ENCODE measurements around the gene FILIP1.

FILIP1 gene

GRCh38 chr6:75409928-75410327, 83.7 kb downstream of the FILIP1 start:
- CTCF ChIA-PET: no interaction called here
- Mint-ChIP-seq H3K4me1 (no peaks in the 10 kb centered on the region), H3K27ac (no peak overlapping the region), H3K27me3 (peaks cover 4% of the 10 kb centered on the region), H3K4me3 (no peak overlapping the region), H3K36me3 (no peaks in the 10 kb centered on the region), H3K9me3 (peaks cover 4% of the 10 kb centered on the region)
- no peak for DNase-seq

GRCh38 chr6:75409286-75409685, 84.3 kb downstream of the FILIP1 start:
- no peaks in the 10 kb centered on the region for H3K4me1 Mint-ChIP-seq
- peaks cover 4% of the 10 kb centered on the region for H3K9me3 Mint-ChIP-seq
- no peaks in the 10 kb centered on the region for H3K36me3 Mint-ChIP-seq
- no peak overlapping the region for H3K4me3 Mint-ChIP-seq
- DNase-seq: no peak
- no peaks in the 10 kb centered on the region for H3K27me3 Mint-ChIP-seq
- CTCF ChIA-PET: no interaction called here
- no peak overlapping the region for H3K27ac Mint-ChIP-seq

- DNase-seq: no peak
- CTCF ChIA-PET: no interaction called here
- Mint-ChIP-seq H3K36me3 (no peaks in the 10 kb centered on the region), H3K4me1 (no peaks in the 10 kb centered on the region), H3K27ac (no peak overlapping the region), H3K9me3 (no peaks in the 10 kb centered on the region), H3K27me3 (peaks cover 4% of the 10 kb centered on the region), H3K4me3 (no peak overlapping the region)
Observed at GRCh38 chr6:75403563-75404080, 90.0 kb downstream of the FILIP1 start.

GRCh38 chr6:75402296-75402695, 91.3 kb downstream of the FILIP1 start:
- Mint-ChIP-seq H3K4me3 (no peak overlapping the region), H3K36me3 (no peaks in the 10 kb centered on the region), H3K27ac (no peak overlapping the region), H3K27me3 (peaks cover 4% of the 10 kb centered on the region), H3K9me3 (no peaks in the 10 kb centered on the region), H3K4me1 (no peaks in the 10 kb centered on the region)
- CTCF ChIA-PET: no interaction called here
- DNase-seq: no peak

- Mint-ChIP-seq H3K9me3 (no peaks in the 10 kb centered on the region), H3K27me3 (peaks cover 4% of the 10 kb centered on the region), H3K4me3 (no peak overlapping the region), H3K4me1 (no peaks in the 10 kb centered on the region), H3K27ac (no peak overlapping the region), H3K36me3 (no peaks in the 10 kb centered on the region)
- DNase-seq: no peak
- CTCF ChIA-PET: no interaction called here
Observed at GRCh38 chr6:75397656-75398465, 95.7 kb downstream of the FILIP1 start.

- no peak overlapping the region for H3K4me3 Mint-ChIP-seq
- no peaks in the 10 kb centered on the region for H3K4me1 Mint-ChIP-seq
- no peaks in the 10 kb centered on the region for H3K9me3 Mint-ChIP-seq
- no peak overlapping the region for H3K27ac Mint-ChIP-seq
- no peak for DNase-seq
- CTCF ChIA-PET: interaction anchor here (0.6 kb wide), 1 partner anchor 86 kb away, joined by 3 read pairs; no protein-coding TSS in a partner anchor
- peaks cover 4% of the 10 kb centered on the region for H3K27me3 Mint-ChIP-seq
- no peaks in the 10 kb centered on the region for H3K36me3 Mint-ChIP-seq
Observed at GRCh38 chr6:75397171-75397570, 96.4 kb downstream of the FILIP1 start.

GRCh38 chr6:75396005-75396800, 97.4 kb downstream of the FILIP1 start:
- Mint-ChIP-seq H3K36me3 (no peaks in the 10 kb centered on the region), H3K4me1 (no peaks in the 10 kb centered on the region), H3K27ac (no peak overlapping the region), H3K27me3 (peaks cover 3% of the 10 kb centered on the region), H3K9me3 (no peaks in the 10 kb centered on the region), H3K4me3 (no peak overlapping the region)
- CTCF ChIA-PET: interaction anchor here (0.6 kb wide), 1 partner anchor 85 kb away, joined by 3 read pairs; no protein-coding TSS in a partner anchor
- DNase-seq: no peak

- Mint-ChIP-seq H3K4me1 (no peaks in the 10 kb centered on the region), H3K36me3 (no peaks in the 10 kb centered on the region), H3K9me3 (no peaks in the 10 kb centered on the region), H3K4me3 (no peak overlapping the region), H3K27me3 (no peaks in the 10 kb centered on the region), H3K27ac (no peak overlapping the region)
- CTCF ChIA-PET: no interaction called here
- no peak for DNase-seq
Observed at GRCh38 chr6:75393806-75394205, 99.8 kb downstream of the FILIP1 start.

GRCh38 chr6:75391276-75391675, 102.3 kb downstream of the FILIP1 start:
- Mint-ChIP-seq H3K4me3 (no peak overlapping the region), H3K27ac (no peak overlapping the region), H3K36me3 (no peaks in the 10 kb centered on the region), H3K4me1 (no peaks in the 10 kb centered on the region), H3K27me3 (no peaks in the 10 kb centered on the region), H3K9me3 (no peaks in the 10 kb centered on the region)
- CTCF ChIA-PET: no interaction called here
- DNase-seq: no peak

- CTCF ChIA-PET: no interaction called here
- no peaks in the 10 kb centered on the region for H3K4me1 Mint-ChIP-seq
- no peak for DNase-seq
- no peak overlapping the region for H3K27ac Mint-ChIP-seq
- H3K9me3 Mint-ChIP-seq: no peaks in the 10 kb centered on the region
- H3K27me3 Mint-ChIP-seq: peaks cover 3% of the 10 kb centered on the region
- H3K36me3 Mint-ChIP-seq: no peaks in the 10 kb centered on the region
- no peak overlapping the region for H3K4me3 Mint-ChIP-seq
Observed at GRCh38 chr6:75386050-75386770, 107.4 kb downstream of the FILIP1 start.

- Mint-ChIP-seq H3K4me3 (no peak overlapping the region), H3K36me3 (no peaks in the 10 kb centered on the region), H3K4me1 (no peaks in the 10 kb centered on the region), H3K27ac (no peak overlapping the region), H3K9me3 (no peaks in the 10 kb centered on the region), H3K27me3 (peaks cover 7% of the 10 kb centered on the region)
- CTCF ChIA-PET: no interaction called here
- DNase-seq: no peak
Observed at GRCh38 chr6:75384116-75384515, 109.5 kb downstream of the FILIP1 start.

GRCh38 chr6:75382634-75382900, 111.0 kb downstream of the FILIP1 start:
- H3K4me1 Mint-ChIP-seq: no peaks in the 10 kb centered on the region
- CTCF ChIA-PET: no interaction called here
- no peak overlapping the region for H3K27ac Mint-ChIP-seq
- H3K27me3 Mint-ChIP-seq: peaks cover 7% of the 10 kb centered on the region
- DNase-seq: no peak
- no peak overlapping the region for H3K4me3 Mint-ChIP-seq
- no peaks in the 10 kb centered on the region for H3K36me3 Mint-ChIP-seq
- no peaks in the 10 kb centered on the region for H3K9me3 Mint-ChIP-seq

- peaks cover 7% of the 10 kb centered on the region for H3K27me3 Mint-ChIP-seq
- CTCF ChIA-PET: no interaction called here
- no peaks in the 10 kb centered on the region for H3K36me3 Mint-ChIP-seq
- DNase-seq: no peak
- H3K27ac Mint-ChIP-seq: no peak overlapping the region
- H3K4me3 Mint-ChIP-seq: no peak overlapping the region
- no peaks in the 10 kb centered on the region for H3K4me1 Mint-ChIP-seq
- no peaks in the 10 kb centered on the region for H3K9me3 Mint-ChIP-seq
Observed at GRCh38 chr6:75381877-75382633, 111.5 kb downstream of the FILIP1 start.

- Mint-ChIP-seq H3K36me3 (no peaks in the 10 kb centered on the region), H3K4me3 (no peak overlapping the region), H3K27ac (no peak overlapping the region), H3K27me3 (peaks cover 7% of the 10 kb centered on the region), H3K4me1 (no peaks in the 10 kb centered on the region), H3K9me3 (no peaks in the 10 kb centered on the region)
- CTCF ChIA-PET: no interaction called here
- no peak for DNase-seq
Observed at GRCh38 chr6:75379536-75379935, 114.1 kb downstream of the FILIP1 start.

All from activated naive CD4-positive, alpha-beta T cell treated with anti-CD3 and anti-CD28 coated beads, Interleukin-2, amount 10 ng/mL, durations not matched to agents 7 days and 5 days (primary cell).